ENCODE data around the gene NOC2L. TPM values are rescaled to one million over a fixed set of nuclear protein-coding genes. Genes with fewer than 3 reads are reported as not detected.

NOC2L gene
- total and polyA plus RNA-seq, 9 of the 15 experiments (the other 6 are each of a cell fraction or from before 2014, with no cell fraction given): 4.0 to 410 (median 200) TPM

DNA sequence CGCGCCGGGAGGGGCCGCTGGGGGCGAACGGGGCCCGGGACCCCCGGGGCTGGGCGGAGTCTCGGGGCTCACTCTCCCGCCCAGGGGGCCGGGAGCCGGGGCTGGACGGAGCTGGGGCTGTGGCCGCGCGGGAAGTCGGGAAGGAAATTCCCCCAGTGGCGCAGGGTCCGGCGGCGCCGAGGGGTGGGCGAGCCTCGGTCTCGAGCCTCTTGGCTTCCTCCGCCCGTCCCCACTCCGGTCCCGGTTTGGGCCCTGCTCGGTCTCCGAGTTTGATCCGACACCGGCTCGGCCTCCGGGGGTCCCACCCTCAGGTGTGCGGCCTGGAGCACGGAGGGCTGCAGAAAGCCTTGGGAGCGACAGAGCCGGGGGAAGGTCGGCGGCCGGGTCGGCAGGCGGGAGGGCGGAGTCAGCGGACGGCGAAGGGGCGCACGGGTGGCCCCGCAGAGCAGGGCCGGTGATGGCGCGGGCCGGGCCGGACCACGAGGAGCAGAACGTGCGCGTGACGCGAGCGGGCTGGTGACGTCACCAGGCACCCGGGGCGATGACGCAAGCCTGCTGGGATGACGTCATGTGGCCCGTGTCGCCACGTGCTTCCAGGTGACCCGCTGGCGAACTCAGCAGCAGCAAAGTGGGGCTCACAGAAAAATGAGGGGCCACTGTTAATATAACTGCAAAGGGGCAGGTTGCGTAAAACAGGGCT lies 41.5 kb upstream of the NOC2L start (continued):
- TF ChIP-seq SP1 (CRISPR knock-in tag; IDR thresholded peaks at IDR 0.05): peak; percentile 95
- TF ChIP-seq ZNF347 (CRISPR knock-in tag; IDR thresholded peaks at IDR 0.05; ENCODE audit: low read depth): 0 out of 2 replicates have a peak, but pooled peaks have one; percentile 40
- TF ChIP-seq ZC3H8 (IDR thresholded peaks at IDR 0.05): no peak
- TF ChIP-seq THRAP3 (IDR thresholded peaks at IDR 0.05; ENCODE audit: borderline replicate concordance): no peak
- TF ChIP-seq FOXJ3 (CRISPR knock-in tag; IDR thresholded peaks at IDR 0.05): no peak
- TF ChIP-seq RBM17 (IDR thresholded peaks at IDR 0.05; ENCODE audit: borderline replicate concordance, low read depth, low read length): no peak
- TF ChIP-seq HLTF (IDR thresholded peaks at IDR 0.05): peak; percentile 86; the same call in 1 of the 2 replicates
- TF ChIP-seq, protein P1, sequence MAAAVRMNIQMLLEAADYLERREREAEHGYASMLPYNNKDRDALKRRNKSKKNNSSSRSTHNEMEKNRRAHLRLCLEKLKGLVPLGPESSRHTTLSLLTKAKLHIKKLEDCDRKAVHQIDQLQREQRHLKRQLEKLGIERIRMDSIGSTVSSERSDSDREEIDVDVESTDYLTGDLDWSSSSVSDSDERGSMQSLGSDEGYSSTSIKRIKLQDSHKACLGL (CRISPR knock-in tag; IDR thresholded peaks at IDR 0.05; ENCODE audit: borderline replicate concordance, poor library complexity, severe bottlenecking): peak; percentile 16
- no peak for TF ChIP-seq TRIM25 (IDR thresholded peaks at IDR 0.05; ENCODE audit: borderline replicate concordance)
- TF ChIP-seq, protein P2, sequence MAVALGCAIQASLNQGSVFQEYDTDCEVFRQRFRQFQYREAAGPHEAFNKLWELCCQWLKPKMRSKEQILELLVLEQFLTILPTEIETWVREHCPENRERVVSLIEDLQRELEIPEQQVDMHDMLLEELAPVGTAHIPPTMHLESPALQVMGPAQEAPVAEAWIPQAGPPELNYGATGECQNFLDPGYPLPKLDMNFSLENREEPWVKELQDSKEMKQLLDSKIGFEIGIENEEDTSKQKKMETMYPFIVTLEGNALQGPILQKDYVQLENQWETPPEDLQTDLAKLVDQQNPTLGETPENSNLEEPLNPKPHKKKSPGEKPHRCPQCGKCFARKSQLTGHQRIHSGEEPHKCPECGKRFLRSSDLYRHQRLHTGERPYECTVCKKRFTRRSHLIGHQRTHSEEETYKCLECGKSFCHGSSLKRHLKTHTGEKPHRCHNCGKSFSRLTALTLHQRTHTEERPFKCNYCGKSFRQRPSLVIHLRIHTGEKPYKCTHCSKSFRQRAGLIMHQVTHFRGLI (CRISPR knock-in tag; IDR thresholded peaks at IDR 0.05): no peak
- peak; percentile 53 for TF ChIP-seq HCFC1 (IDR thresholded peaks at IDR 0.05; ENCODE audit: low read depth, low read length)
- TF ChIP-seq CC2D1A (IDR thresholded peaks at IDR 0.05): no peak
- TF ChIP-seq ZNF431 (CRISPR knock-in tag; IDR thresholded peaks at IDR 0.05): peak; percentile 93
- peak; percentile 98 for TF ChIP-seq AFF4 (CRISPR knock-in tag; IDR thresholded peaks at IDR 0.05)
- TF ChIP-seq RAD21 (CRISPR knock-in tag; conservative IDR thresholded peaks at IDR 0.05 in 1 of 2, IDR thresholded peaks at IDR 0.05 in 1 of 2): no peak
- TF ChIP-seq ZNF224 (CRISPR knock-in tag; IDR thresholded peaks at IDR 0.05): no peak; the same call in none of the 2 replicates
- TF ChIP-seq ZBTB43 (CRISPR knock-in tag; IDR thresholded peaks at IDR 0.05): peak; percentile 61; the same call in 1 of the 2 replicates
